K562 (cell line): ENCODE results near the gene TAS2R42. TPM values are rescaled to one million over a fixed set of nuclear protein-coding genes. Genes with fewer than 3 reads are reported as not detected.

Source experiments
- ATAC-seq: fragments of 200-7000 bp; cut with Tn5 transposase; 3 replicates; pipeline ENCODE4 v1.9.1; 2020; ENCODE audit warnings: moderate library complexity
- BruUV-seq: library from RNA; stranded (reverse); fragments of 400-500 nt; replicated peaks from 2 replicates; lab custom pipeline; 2021; lab: Mats Ljungman, UMichigan
- CTCF ChIA-PET: fragments of 300-600 bp; formaldehyde crosslinking; extraction: SDS; loops from one replicate; lab custom pipeline; 2021; ENCODE audit warnings: low intra/inter-chr PET ratio; lab: Yijun Ruan, JAX
- POLR2A ChIA-PET: fragments of 300-600, 350-650 bp; sonication (Branson Sonifier 250); formaldehyde crosslinking; extraction: SDS; loops from one replicate; lab custom pipeline; 2021; ENCODE audit warnings: antibody characterized with exemption, inconsistent platforms; lab: Yijun Ruan, JAX
- DNase-seq, 4 experiments: peaks; one replicate each; pipeline versions ENCODE4 v3.0.0 to v3.0.0-alpha.2; 2011 to 2018; ENCODE audit warnings: low spot score in 3 of 4, mixed read lengths in 3 of 4; ENCODE audit errors: extremely low read depth in 1 of 4
- FAIRE-seq: peaks from 2 replicates; lab custom pipeline; 2011; peaks lifted over from hg19 to GRCh38; lab: Jason Lieb, UNC
- H2AFZ ChIP-seq: 2 replicates; pipeline ENCODE4 v1.6.0; 2011; ENCODE audit warnings: low read depth, low read length, control low read depth, inconsistent platforms
- H3K27ac ChIP-seq: fragments of 200-600 bp; 3 replicates; pipeline ENCODE4 v1.8.0; 2011; ENCODE audit warnings: low read depth, mild to moderate bottlenecking, control low read depth, inconsistent platforms, low read length, moderate library complexity, mixed read lengths; ENCODE audit errors: extremely low read depth
- H3K27me3 ChIP-seq, 2 experiments: fragments of 300-600 bp in 1 of 2; 2 replicates in 1 of 2; 3 replicates in 1 of 2; pipeline versions ENCODE4 v1.6.0 to v1.8.0; 2011; ENCODE audit warnings: inconsistent platforms in 2 of 2, low read length in 2 of 2, mild to moderate bottlenecking in 1 of 2, mixed read lengths in 1 of 2, moderate library complexity in 1 of 2; ENCODE audit not compliant: control insufficient read depth in 2 of 2, insufficient read depth in 2 of 2
- H3K36me3 ChIP-seq: fragments of 300-600 bp; 3 replicates; pipeline ENCODE4 v1.8.0; 2011; ENCODE audit warnings: mild to moderate bottlenecking, low read length, inconsistent platforms; ENCODE audit not compliant: control insufficient read depth, insufficient read depth
- H3K4me1 ChIP-seq, 2 experiments: fragments of 200-600 bp in 1 of 2; replicated peaks in 1 of 2; 2 replicates in 1 of 2; 3 replicates in 1 of 2; pipeline versions ENCODE4 v1.5.1 to v1.8.0; 2011; ENCODE audit warnings: inconsistent platforms in 2 of 2, low read length in 2 of 2, mild to moderate bottlenecking in 1 of 2, mixed read lengths in 1 of 2, moderate library complexity in 1 of 2; ENCODE audit not compliant: control insufficient read depth in 2 of 2, insufficient read depth in 2 of 2
- H3K4me2 ChIP-seq: 2 replicates; pipeline ENCODE4 v1.6.1; 2011; ENCODE audit warnings: low read length, control low read depth, inconsistent platforms, mixed read lengths; ENCODE audit not compliant: insufficient read depth
- H3K4me3 ChIP-seq: fragments of 200-600 bp; sonication (generic), shearing (Covaris generic); 2 replicates; pipeline ENCODE4 v1.5.1; 2016; ENCODE audit warnings: control low read depth, inconsistent platforms
- H3K79me2 ChIP-seq: fragments of 200-600 bp; 3 replicates; pipeline ENCODE4 v1.8.0; 2011; ENCODE audit warnings: low read length, inconsistent platforms; ENCODE audit not compliant: control insufficient read depth, insufficient read depth
- H3K9ac ChIP-seq, 2 experiments: 2 replicates each; pipeline versions ENCODE4 v1.6.0 to v1.6.1; 2011; ENCODE audit warnings: low read depth in 2 of 2, low read length in 2 of 2, control low read depth in 1 of 2, inconsistent platforms in 1 of 2, mild to moderate bottlenecking in 1 of 2, mixed read lengths in 1 of 2; ENCODE audit not compliant: insufficient read depth in 1 of 2
- H3K9me1 ChIP-seq: one replicate; pipeline ENCODE4 v1.6.0; 2011; ENCODE audit warnings: inconsistent platforms, mild to moderate bottlenecking, low read length, moderate library complexity; ENCODE audit not compliant: control insufficient read depth, insufficient read depth
- H3K9me3 ChIP-seq: replicated peaks from 2 replicates; pipeline ENCODE4 v1.5.1; 2011; ENCODE audit warnings: low read depth, low read length, inconsistent platforms; ENCODE audit not compliant: control insufficient read depth, insufficient read depth
- H4K20me1 ChIP-seq: replicated peaks from 2 replicates; pipeline ENCODE4 v1.6.1; 2011; ENCODE audit warnings: low read length, inconsistent platforms, mixed read lengths; ENCODE audit not compliant: control insufficient read depth, insufficient read depth
- EP300 ChIP-seq: IDR thresholded peaks from 2 replicates; pipeline ENCODE4 v1.6.1; 2012; ENCODE audit warnings: low read length, improper control_type of control experiment
- GATAD2A ChIP-seq: fragments of 450-650 bp; IDR thresholded peaks from 2 replicates; pipeline ENCODE4 v1.6.1; 2017
- HLTF ChIP-seq: fragments of 450-650 bp; IDR thresholded peaks from 2 replicates; pipeline ENCODE4 v1.6.1; 2016
- KAT7 ChIP-seq: sonication (generic); formaldehyde crosslinking; IDR thresholded peaks from 2 replicates; pipeline ENCODE4 v1.8.0; 2022; ENCODE audit warnings: missing genetic modification reagents, mild to moderate bottlenecking, borderline replicate concordance
- MEIS2 ChIP-seq: fragments of 450-650 bp; IDR thresholded peaks from 2 replicates; pipeline ENCODE4 v1.6.1; 2014; ENCODE audit warnings: mild to moderate bottlenecking; ENCODE audit not compliant: partially characterized antibody
- NFXL1 ChIP-seq: fragments of 450-650 bp; formaldehyde crosslinking; IDR thresholded peaks from 2 replicates; pipeline ENCODE4 v1.4.0; 2021; ENCODE audit warnings: mild to moderate bottlenecking
- NRF1 ChIP-seq, 2 experiments: fragments of 450-650 bp; IDR thresholded peaks in 1 of 2; conservative IDR thresholded peaks in 1 of 2; 2 replicates each; pipeline ENCODE4 v1.6.1; 2014; ENCODE audit warnings: mild to moderate bottlenecking in 2 of 2
- RNF219 ChIP-seq: fragments of 250-450 bp; sonication (Bioruptor Pico); IDR thresholded peaks from 2 replicates; pipeline ENCODE4 v1.5.0; 2022; ENCODE audit warnings: mild to moderate bottlenecking
- TAF7 ChIP-seq: fragments of 450-650 bp; IDR thresholded peaks from 2 replicates; pipeline ENCODE4 v1.6.1; 2016; ENCODE audit warnings: missing genetic modification characterization, missing compliant biosample characterization
- in situ Hi-C: fragments of 300-500 bp; cut with MboI; formaldehyde crosslinking; loops from 4 replicates; pipeline ENCODE4 v1.15.0; 2018; ENCODE audit warnings: inconsistent platforms, mixed read lengths
- intact Hi-C: fragments of 100-400 bp; cut with micrococcal nuclease; formaldehyde crosslinking; loops from 2 replicates; pipeline ENCODE4 v1.14.2; 2022
- polyA plus RNA-seq, 8 experiments: library from polyadenylated mRNA; depleted of rRNA in 4 of 8; stranded (reverse) in 5 of 8; unstranded in 3 of 8; fragments of >200 nt; fragmentation: Nextera tagmentation in 2 of 8; fragmentation: Illumina TruSeq in 1 of 8; extraction: Ambion mirVana in 2 of 8; extraction: Trizol in 1 of 8; gene quantifications; 2 replicates each; pipeline versions ENCODE4 v1.2.1 to v1.2.3, GENCODE V29; 2011 to 2014; ENCODE audit warnings: inconsistent platforms in 1 of 8, missing spikeins in 1 of 8
- total RNA-seq, 7 experiments: library from RNA; depleted of rRNA in 6 of 7; stranded (reverse); fragments of >200 nt in 6 of 7; fragmentation: Illumina TruSeq in 2 of 7; extraction: Trizol in 2 of 7; gene quantifications; 2 replicates each; pipeline versions ENCODE4 v1.2.1 to v1.2.3, GENCODE V29; 2011 to 2021; ENCODE audit warnings: low replicate concordance in 1 of 7
- TF ChIP-seq, protein P1 (sequence below): fragments of 250-450 bp; sonication (Bioruptor Pico); IDR thresholded peaks from 2 replicates; pipeline ENCODE4 v1.8.0; 2022; ENCODE audit warnings: inconsistent platforms

Gene TAS2R42
- total and polyA plus RNA-seq, 9 of the 15 experiments (the other 6 are each of a cell fraction or from before 2014, with no cell fraction given) = not detected

- ChIA-PET POLR2A (no interaction called here), CTCF (no interaction called here)
- H3K9me1 ChIP-seq = no peaks in the 10 kb centered on the region
- no peak for DNase-seq
- no TSS peak for BruUV-seq
- no peak for FAIRE-seq
- no peak for ATAC-seq
- H3K9ac ChIP-seq = no peak overlapping the region
- no peaks in the 10 kb centered on the region for H3K36me3 ChIP-seq
- no peak overlapping the region for H3K27ac ChIP-seq
- no peak overlapping the region for H2AFZ ChIP-seq
- in situ Hi-C loops (loop anchor here (25.0 kb wide), 1 partner anchor 966 kb away; no protein-coding TSS in a partner anchor), intact Hi-C loops (no loop called here)
- no peaks in the 10 kb centered on the region for H4K20me1 ChIP-seq
- no peaks in the 10 kb centered on the region for H3K27me3 ChIP-seq
- no peaks in the 10 kb centered on the region for H3K9me3 ChIP-seq
- no peaks in the 10 kb centered on the region for H3K79me2 ChIP-seq
- no peak overlapping the region for H3K4me2 ChIP-seq
- H3K4me1 ChIP-seq = no peaks in the 10 kb centered on the region; a peak in 1 of 5 replicates
- H3K4me3 ChIP-seq = no peak overlapping the region
- TF ChIP-seq GATAD2A (no peak), MEIS2 (no peak), NFXL1 (CRISPR knock-in tag) (no peak), HLTF (no peak), RNF219 (CRISPR knock-in tag) (no peak), KAT7 (CRISPR knock-in tag) (no peak), EP300 (no peak), TAF7 (tag) (no peak), NRF1 (conservative IDR thresholded peaks at IDR 0.05 in 1 of 2, IDR thresholded peaks at IDR 0.05 in 1 of 2) (no peak)
- TF ChIP-seq, protein P1, sequence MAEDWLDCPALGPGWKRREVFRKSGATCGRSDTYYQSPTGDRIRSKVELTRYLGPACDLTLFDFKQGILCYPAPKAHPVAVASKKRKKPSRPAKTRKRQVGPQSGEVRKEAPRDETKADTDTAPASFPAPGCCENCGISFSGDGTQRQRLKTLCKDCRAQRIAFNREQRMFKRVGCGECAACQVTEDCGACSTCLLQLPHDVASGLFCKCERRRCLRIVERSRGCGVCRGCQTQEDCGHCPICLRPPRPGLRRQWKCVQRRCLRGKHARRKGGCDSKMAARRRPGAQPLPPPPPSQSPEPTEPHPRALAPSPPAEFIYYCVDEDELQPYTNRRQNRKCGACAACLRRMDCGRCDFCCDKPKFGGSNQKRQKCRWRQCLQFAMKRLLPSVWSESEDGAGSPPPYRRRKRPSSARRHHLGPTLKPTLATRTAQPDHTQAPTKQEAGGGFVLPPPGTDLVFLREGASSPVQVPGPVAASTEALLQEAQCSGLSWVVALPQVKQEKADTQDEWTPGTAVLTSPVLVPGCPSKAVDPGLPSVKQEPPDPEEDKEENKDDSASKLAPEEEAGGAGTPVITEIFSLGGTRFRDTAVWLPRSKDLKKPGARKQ (CRISPR knock-in tag) = no peak
These were observed 16.1 kb upstream of the TAS2R42 start for GRCh38 chr12:11202811-11203210.
